ENCODE results near the gene RHBDL1.

The RHBDL1 gene

DNA sequence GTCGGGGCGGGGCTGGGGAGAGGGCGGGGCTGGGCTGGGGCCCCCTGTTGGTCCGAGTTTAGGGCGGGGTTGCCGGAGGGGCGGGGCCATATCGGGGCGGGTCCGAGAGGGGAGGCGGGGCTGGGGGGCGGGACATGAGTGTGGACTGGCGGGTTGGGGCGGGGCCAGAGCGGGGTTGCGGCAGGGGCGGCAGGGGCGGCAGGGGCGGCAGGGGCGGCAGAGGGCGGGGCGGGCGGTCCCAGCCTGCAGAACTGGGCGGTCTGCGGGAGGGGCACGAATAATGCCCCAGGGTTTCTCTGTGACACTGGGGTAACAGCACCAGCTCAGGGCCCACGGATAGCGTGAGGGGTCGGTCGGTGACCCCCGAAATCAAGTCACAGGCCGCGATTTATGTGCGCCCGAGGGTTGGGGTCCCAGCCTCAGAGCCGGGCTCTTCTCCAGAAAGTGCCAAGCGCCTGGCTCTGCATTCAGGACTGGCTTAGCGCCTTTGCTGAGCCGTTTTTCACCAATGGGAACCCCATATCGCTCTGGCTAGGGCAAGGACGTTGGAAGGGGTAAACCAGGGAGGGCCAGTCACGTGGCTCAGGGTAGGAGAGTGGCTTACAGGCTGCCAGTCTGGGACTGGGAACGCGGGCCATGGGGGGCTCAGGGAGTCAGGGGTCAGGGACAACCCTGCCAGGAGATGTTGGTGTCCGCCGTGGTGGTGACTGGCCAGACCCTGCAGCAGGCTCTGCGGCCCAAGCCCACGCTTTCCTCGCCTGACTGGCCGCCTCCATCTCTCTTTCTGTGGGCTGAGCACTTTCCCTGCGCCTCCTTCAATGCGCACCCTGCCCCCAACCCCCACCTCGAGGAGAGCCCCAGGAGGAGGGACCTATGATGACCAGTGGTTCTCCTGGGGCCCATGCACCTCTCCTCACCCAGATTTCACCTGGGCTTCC lies 38.1 kb upstream of the RHBDL1 start:
- DNase-seq (ENCODE audit: low spot score), result peak; percentile 56

DNA sequence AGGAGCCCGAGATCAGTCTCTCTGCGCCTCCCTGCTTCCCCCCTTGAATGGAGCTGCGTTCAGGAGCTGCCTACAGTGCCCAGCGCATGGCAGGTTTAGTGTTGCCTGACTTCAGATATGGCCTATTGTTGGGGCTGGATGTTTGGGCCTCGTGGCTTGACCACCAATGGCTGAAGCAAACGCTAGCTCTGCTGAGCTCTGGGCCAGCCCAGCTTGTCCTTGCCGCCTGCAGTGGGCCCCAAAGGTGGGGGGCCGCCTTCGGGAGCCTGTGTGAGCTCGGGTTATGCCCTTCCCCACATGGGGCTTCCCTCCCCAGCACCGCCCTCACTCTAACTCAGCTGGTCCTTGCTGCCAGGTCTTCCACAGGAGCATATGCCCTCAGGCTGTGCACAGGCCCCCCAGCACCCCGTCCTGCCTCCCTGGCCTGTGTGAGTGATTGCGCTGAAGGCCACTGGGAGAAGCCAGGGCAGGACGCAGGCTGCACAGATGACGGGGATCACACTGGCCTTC lies 37.4 kb upstream of the RHBDL1 start:
- no peak for DNase-seq (ENCODE audit: low spot score)

DNA sequence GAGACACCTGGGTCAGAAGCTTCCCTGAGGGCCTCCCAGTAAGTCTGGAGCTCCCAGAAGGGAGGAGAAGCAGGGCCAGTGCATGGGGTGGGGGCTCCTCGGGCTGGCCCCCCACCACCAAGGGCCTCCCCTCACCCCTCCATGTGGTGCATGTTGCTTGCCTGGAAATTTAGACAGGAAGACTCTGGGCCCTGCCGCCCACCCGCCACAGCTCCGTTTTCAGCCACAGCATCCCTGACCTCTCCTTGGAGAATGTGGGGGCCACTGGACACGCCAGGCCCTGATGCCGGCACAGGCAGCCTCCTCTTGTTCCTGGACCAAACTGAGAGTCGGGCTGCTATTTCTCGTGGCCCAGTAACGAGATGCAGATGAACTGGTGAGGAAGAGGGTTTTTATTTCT lies 36.6 kb upstream of the RHBDL1 start:
- DNase-seq (ENCODE audit: low spot score), result no peak

DNA sequence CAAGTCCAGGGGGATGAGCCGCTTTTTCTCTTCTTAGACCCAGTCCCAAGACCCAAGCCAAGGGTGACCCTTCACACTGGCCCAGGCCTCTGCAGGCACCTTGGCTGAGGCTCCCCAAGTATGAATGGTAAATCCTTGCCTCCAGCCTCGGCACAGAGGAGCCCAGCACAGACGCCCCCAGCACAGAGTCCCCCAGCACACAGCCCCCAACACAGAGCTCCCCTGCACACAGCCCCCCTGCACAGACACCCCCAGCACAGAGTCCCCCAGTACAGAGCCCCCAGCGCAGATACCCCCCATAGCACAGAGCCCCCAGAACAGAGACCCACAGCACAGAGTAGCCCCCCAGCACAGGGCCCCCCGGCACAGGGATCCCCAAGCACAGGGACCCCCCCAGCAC lies 34.9 kb upstream of the RHBDL1 start:
- no peak for DNase-seq (ENCODE audit: low spot score)

DNA sequence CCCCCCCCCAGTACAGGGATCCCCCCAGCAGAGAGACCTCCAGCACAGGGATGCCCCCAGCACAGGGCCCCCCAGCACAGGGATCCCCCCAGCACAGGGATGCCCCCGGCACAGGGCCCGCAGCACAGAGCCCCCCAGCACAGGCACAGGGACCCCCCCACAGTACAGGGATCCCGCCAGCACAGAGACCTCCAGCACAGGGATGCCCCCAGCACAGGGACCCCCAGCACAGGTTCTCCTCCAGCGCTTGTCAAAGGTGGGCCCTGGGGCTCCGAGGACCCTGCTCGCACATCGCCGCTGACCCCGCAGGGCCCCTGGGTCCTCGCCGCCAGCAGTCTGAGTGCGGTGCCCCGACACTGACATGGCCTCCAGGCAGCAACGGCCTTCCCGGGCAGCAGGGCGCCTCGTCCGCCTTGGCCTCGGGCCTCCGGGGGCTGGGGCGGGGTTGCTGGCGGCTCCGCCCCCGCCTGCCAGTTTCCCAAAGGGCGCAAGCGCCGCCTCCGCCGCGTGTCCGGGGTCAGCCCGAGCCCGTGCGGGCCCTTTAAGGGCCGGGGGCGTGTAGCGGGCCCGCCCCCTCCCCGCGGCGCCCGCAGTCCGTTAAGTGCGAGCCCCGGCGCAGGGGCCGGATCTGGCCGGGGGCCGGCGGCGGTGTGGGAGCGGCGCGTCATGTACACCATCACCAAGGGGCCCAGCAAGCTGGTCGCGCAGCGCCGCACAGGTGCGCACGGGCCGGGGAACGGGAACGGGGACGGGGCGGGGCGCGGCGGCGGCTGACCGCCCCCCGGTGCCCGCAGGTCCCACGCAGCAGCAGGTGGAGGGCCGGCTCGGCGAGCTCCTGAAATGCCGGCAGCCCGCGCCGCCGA lies 33.9 kb upstream of the RHBDL1 start, which contains the start of gene MCRIP2:
MCRIP2 (plus strand) TSS at position 503 of the 863 bp plus-strand sequence; CDS start at position 667, 164 bp downstream.
- peak; percentile 50 for DNase-seq (ENCODE audit: low spot score)

DNA sequence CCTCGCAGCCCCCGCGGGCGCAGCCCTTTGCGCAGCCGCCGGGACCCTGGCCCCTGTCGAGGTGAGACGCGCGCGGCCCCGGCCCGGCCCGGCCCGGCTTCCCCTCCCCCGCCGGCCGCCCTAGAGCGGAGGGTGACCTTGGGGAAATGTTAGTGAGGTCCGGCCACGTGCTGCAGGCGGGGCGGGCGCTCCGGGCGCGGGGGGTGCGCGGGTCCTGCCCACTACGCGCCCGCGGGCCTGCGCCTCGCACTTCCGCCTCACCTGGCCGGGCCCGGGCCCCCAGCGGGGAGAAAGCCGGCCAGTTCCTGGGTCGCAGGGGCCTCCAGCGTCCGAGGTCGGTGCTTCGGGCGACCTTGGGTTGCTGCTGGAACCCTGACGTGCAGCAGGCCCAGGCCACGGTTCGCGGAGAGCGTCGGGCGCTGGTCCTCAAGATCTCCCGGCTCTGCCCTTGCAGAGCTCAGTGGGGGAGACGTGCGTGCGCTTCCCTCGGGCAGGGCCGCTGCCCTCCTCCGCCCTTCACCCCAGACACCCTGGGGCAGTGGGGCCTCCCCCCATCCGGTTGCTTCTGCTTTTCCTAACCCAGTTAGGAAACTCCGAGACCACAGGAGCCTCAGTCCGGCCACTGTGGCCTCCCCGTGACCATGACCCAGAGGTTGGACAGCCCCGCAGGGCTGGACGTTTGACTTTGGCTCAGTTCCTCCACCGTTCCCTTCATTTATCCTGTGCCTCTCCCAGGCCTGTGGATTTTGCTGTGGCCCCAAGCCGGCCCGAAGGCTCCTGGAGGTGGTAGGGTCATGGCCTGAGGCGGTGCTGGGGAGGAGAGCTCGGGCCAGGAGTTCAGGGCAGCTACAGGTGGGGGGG lies 33.1 kb upstream of the RHBDL1 start:
- DNase-seq (ENCODE audit: low spot score), result peak; percentile 53

DNA sequence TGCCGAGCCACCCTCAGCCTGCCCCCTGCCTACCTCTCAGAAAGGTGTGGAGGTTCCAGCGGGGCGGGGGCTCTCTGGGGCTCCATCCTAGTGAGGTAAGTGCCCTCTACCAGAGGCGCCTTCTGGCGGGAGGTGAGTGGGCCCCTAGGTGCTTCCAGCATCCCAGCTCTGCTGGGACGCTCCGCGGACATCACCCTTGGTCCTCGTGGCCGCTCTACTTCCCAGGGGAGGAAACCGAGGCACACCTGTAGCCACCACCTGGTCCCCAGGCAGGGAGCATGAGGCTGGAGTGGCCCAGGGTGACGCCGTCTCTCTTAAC lies 32.5 kb upstream of the RHBDL1 start:
- no peak for DNase-seq (ENCODE audit: low spot score)

DNA sequence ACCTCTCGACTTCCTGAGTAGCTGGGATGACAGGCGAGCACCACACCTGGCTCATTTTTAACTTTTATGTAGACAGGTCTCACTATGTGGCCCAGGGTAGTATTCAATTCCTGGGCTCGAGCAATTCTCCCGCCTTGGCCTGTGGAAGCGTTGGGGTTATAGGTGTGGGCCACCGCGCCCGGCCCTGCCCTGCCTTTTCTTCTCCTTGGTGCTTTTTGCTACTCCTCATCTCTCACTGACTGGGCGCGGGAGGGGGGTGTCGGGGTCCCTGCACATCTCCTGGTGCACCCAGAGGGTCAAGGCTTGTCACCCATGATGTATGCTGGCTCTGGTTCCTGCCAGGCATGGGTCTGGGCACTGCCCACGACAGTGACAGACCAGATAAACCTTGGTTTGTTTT lies 30.9 kb upstream of the RHBDL1 start:
- DNase-seq (ENCODE audit: low spot score), result no peak

DNA sequence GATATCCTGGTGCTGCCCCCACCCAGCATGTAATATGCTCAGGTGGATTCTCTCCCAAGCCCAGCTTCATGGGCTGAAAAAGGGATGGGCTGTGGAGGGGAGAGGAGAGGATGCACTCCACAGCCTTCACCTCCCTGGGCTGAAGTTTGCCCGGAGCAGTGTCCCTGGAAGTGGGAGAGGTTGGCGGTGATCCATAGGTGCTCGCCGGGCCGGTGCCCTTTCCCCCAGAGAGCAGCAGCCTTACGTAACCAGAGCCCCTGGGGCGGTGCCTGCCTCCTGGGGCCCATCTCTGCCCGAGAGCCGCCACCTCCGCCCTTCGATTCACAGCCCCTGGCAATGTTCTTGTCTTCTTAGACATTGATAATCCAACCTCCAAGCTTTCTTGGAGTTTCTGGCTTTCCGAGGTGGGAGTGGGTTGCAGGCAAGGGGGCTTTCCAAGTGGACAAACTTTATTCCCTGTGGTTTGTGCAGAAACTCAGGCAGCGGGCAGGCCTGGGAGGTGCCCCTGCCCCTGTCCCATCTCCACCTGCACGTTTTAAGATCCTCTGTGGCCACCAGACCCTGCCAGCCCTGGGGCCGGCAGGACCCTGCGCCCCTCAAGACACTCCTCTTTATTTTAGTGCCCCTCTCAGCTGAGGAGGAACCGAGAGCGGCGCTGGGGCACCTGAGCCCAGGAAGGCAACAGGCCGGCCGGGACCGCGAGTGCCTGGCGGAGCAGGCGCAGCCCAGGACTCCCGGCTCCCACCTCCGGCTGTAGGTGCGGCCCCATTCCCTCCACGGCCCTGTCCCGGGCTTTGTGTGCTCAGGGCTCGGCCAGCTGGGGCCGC lies 29.4 kb upstream of the RHBDL1 start:
- no peak for DNase-seq (ENCODE audit: low spot score)

DNA sequence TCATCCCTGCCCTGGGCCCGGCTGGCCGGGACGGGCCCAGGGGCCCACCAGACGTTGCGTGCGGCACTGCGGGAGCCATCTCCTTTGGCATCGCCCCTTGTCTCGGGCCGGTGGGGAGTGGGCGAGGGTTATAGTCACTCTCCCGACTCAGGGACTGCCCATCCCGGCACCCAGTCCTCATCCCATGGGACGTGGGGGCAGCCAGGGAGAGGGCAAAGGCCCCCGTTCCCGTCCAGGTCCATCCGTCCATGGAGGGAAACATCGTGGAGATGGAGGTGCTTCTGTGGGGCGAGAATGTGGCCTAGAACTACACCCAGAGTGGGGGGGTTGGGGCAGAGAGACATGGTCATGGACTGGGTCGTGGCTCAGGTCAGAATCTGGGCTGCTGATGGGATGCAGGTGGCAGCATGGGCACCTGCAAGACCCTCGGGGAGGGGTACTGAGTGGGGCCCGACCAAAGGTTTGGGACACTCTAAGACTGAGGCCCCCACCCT lies 28.7 kb upstream of the RHBDL1 start:
- no peak for DNase-seq (ENCODE audit: low spot score)

DNA sequence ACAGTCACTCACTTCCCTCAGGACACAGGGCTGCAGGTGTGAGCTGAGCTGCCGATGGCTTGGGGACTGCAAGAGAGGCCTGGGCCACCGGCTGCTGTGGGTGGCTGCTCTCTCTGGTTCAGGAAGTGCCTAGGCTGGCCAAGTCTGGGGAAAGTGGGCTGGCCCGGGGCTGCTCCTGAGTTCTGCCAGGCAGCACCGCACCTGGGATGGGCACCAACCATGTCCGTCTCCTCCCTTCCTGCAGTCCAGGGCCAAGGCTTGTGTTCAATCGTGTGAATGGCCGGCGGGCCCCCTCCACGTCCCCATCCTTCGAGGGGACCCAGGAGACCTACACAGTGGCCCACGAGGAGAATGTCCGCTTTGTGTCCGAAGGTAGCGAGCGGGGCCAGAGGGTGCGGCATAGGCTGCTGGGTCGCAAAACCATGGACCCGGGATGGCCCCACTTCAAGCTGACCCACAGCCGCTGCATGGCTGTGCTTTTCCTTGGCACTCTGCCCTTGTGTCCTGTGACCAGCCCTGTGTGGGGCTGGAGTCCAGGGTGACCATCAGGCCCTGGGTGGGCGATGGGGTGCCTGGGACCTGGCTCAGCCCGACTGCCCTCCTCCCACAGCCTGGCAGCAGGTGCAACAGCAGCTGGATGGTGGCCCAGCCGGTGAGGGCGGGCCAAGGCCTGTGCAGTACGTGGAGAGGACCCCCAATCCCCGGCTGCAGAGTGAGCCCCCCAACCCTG lies 28.1 kb upstream of the RHBDL1 start:
- DNase-seq (ENCODE audit: low spot score), result no peak

DNA sequence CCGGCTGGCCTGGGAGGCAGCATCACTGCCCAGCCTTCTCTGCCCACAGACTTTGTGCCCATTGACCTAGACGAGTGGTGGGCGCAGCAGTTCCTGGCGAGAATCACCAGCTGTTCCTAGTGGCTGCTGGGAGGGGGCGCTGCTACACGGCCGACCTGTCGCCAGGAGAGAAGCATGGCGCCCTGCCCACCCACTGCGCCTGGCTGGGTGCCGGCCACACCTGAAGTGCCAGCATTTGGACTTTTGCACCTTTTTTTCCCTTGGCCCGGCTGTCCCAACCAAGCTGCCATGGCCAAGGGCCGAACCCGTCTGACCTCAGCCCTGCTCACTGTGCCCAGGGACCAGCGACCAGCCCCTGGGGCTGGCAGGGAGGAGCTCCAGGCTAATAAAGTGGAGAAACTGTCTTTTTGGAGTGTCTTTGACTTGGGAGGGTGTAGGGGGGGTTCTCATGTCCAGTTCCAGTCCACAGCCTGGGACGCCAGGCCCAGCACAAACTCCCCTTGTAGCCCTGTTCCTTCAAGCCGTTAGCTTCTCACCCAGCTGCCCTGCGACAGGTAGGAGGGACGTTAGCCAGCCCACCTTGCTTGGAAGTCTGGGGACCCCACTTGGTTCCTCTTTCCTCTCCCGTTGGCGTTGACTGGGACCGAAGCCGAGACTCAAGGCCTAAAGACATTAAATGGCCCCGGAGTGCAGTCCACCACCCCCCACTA lies 27.2 kb upstream of the RHBDL1 start:
- no peak for DNase-seq (ENCODE audit: low spot score)

DNA sequence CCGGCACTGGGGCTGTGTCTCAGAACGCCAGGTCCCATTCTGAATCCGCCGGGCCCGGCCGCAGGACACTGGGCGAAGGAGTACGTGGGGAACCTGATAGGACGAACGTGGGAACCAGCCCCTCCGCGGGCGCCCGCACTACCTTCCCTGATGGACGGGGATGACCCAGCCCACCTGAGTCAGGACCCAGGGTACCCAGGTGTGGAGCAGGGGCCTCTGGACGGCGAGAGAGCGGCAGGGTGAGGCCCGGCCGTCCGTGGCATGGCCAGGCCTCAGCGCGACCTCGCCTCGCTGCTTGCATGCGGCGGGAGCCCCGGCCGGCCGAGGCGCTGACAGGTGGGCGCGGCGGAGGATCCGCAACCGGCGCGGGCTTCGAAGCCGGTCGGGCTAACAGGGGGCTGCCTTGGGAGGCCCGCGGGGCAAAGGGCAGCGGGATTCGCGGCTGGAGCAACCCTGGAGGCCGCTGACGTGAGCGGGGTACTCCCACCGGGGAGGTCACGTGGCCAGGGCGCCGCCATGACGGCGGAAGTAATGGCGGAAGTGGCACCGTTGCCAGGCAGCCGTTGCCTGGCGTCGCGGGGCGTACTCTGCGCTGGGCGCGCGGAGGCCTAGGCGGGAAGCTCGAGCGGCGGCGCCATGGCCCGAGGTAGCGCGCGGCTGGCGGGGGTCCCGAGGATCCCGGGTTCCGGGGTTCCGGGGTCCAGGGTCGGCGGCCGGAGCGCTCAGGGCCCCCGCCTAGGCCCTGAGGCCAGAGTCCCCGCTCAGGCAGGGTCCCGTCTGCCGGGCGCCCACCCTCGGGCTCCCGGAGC lies 26.5 kb upstream of the RHBDL1 start, which contains the start of gene WDR90:
WDR90 (plus strand) TSS at position 585 of the 809 bp plus-strand sequence; CDS start at position 637, 52 bp downstream.
- peak; percentile 87 for DNase-seq (ENCODE audit: low spot score)

DNA sequence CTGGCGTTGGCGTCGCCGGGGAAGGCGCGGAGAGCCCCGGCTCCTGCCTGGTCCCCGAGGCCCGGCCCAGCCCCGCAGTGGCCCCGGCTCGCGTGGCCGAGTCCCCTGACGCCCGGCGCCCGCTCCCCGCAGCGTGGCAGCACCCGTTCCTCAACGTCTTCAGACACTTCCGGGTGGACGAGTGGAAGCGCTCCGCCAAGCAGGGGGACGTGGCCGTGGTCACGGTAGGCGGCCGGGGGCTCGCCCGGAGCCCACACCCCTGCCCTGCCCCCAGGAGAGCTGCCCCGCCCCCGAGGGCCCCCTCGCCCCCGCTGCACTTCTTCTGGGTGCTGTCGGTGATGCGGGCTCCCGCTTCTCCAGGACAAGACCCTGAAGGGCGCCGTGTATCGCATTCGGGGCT lies 25.8 kb upstream of the RHBDL1 start:
- no peak for DNase-seq (ENCODE audit: low spot score)

DNA sequence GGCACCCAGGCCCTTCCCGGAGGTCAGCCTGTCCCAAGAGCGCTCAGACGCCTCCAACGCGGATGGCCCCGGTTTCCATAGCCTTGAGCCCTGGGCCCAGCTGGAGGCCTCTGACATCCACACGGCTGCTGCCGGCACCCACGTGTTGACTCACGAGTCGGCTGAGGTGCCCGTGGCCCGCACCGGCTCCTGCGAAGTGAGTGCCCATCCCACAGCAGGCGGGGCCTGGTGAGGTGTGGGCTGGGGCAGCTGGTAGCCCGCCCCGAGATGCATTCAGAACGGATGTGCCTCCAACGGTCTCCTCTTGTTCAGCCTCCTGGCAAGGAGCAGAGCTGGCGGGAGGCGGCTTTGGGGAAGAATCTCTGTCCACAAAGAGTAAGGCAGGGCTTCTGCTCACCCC lies 23.6 kb upstream of the RHBDL1 start:
- no peak for DNase-seq (ENCODE audit: low spot score)

DNA sequence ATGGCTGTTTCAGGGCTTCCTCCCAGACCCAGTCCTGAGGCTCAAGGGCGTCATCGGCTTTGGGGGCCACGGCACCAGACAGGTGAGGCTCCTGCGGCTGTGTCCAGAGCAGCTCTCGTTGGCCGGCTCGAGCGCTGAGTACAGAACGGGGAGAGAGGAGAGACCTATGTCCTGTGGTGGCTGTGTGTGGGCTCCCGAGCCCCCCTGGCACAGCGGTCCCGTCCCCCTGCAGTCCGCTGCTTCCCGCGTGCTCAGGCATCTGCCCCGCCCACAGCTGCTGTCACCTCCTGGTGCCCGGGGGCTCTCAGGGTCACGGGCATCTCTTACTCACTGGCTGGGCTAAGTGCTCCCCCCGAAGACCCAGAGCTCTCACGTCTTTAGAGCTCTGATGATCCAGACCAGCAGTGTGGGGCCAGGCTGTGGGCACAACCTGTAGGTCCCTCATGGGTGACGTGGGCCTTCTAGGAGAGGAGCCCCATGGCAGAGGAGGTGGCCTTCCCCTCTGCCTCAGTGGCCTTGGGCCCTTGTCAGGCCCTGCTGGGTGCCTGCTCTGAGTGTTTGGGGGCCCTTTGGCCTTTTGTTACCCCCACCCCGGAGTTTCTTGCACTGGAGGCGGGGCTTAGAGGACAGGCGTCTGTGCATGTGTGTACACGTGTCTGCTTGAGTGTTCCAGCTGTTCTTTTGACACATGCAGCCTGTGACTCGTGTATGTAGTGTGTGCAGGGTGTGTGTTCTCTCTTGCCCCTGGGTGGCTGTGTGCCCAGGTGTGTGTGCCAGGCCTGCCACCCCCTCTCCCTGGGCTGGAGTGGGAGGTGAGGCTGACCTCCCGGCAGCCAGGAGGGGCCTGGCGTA lies 22.8 kb upstream of the RHBDL1 start:
- no peak for DNase-seq (ENCODE audit: low spot score)

DNA sequence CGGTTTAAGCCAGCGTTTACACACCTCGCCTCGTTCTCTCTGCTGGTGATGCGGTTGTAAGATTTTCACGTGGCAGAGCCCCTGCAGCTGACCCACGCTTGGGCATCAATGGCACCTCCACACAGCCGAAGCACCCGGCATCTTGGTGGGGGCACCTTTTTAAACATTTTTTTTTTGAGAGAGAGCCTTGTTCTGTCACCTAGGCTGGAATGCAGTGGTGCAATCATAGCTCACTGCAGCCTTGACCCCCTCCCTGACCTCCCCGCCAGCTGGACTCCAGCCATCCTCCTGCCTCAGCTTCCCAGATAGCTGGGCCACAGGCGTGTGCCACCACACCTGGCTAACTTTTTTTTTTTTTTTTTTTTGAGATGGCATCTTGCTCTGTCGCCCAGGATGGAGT lies 21.4 kb upstream of the RHBDL1 start:
- DNase-seq (ENCODE audit: low spot score), result no peak
